GM19025 (cell line): ENCODE data around the gene ACVR1C.

Experiments used
- ATAC-seq: cut with Tn5 transposase; IDR thresholded peaks from one replicate; pipeline ENCODE4 v1.9.1; 2021; ENCODE audit warnings: mild to moderate bottlenecking, low read depth, moderate library complexity; ENCODE audit not compliant: unreplicated experiment

ACVR1C gene

DNA sequence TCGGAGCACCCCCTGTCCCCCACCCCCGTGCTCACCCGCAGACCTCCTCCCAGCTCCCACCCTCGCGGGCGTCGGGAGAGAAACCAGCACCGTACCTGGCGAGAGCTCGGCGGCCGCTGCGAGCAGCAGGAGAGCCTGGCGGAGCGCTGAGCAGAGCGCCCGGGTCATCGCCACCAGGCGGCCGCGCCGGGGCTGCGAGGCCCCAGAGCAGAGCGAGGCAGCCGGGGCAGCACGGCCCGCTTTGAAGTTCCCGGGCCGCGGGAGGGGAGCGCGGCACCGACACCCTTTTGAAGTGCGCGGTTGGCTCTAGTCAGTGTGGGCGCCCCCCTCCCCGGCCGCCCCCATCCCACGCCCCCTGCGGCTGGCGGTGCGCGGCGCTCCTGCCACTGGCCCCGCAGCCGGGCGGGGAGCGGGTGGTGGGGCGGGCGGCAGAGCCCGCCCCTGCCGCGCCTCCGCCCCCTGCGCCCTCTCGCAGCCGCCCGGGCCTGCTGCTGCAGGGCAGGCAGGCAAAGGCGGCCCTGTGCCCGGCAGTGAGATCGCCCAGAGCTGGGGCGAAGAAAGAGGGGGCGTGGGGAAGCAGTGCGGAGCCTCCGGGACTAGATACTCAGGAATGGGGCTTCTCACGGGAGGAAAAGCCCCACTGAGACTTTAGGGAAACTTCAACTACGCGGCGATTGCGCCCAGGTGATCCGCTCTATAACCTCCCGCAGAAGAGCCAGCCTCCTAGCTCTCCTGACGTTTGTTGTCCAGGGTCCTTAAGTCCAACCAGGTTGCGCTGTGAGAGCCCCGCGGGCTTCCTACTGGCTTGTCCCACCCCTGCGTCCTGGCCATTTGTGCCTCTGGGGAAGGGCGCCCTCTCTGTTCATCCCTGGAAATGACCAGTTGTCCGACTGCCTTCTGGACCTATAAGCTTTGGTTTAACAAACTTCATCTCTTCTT, at the start of gene ACVR1C:
Gene ACVR1C (minus strand): TSS at position 388 of the 939 bp plus-strand sequence. CDS start 220 bp downstream, at position 168.
- ATAC-seq = peak; percentile 83

DNA sequence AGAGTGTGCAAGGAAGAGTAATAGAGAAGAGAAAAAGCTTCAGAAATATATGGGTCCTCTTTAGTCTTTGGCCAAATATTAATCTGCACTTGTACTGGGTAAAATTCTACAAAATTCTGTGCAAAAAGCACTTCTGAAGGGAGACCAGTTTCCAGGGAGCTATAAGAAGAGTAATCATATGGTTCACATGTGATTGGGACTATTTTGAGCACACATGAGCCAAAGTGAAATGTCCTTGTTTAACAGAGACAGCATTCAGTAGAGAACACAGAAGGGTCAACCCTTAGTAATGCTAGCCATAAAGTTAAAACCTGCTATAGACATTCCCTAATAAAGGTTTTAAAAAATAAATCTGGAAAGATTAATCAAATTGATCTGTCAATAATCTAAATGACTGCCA, 49.3 kb upstream of the ACVR1C start:
- ATAC-seq = no peak

DNA sequence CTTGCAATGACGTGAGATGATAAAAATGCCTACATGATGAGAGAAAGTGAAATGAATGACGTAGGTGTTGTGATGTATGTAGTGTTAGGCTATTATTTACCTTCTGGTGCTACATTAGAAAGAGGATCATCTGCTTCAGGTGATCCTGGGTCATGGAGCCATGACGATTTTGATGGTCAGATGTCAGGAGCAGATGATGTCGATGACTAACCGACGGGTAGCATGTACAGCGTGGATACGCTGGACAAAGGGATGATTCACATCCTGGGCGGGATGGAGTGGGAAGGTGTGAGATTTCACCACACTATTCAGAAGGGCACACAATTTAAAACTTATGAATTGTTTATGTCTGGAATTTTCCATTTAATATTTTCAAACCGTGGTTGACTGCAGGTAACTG, 43.5 kb upstream of the ACVR1C start:
- ATAC-seq = no peak

DNA sequence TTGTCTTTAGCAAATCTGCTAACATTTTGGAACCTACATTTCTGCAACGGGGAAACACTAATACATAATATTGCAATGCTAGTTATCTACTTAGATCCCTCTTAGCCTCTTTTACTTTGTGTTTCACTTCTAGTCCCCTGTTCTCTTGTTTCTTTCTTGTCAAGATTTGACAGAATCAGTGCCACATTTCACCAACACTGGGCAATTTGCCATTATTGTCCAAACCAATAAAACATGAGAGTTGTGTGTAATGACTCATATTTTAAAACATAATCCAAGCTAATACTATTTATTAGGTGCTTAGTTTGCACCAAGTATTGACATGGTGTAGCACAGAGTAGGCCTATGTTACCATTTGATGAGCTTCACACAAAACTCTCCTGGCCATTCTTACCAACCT, 33.7 kb upstream of the ACVR1C start:
- ATAC-seq = no peak

GRCh38 chr2:157661776-157662175, 33.1 kb upstream of the ACVR1C start:
- ATAC-seq = no peak

GRCh38 chr2:157657858-157658257, 29.2 kb upstream of the ACVR1C start:
- ATAC-seq = no peak

DNA sequence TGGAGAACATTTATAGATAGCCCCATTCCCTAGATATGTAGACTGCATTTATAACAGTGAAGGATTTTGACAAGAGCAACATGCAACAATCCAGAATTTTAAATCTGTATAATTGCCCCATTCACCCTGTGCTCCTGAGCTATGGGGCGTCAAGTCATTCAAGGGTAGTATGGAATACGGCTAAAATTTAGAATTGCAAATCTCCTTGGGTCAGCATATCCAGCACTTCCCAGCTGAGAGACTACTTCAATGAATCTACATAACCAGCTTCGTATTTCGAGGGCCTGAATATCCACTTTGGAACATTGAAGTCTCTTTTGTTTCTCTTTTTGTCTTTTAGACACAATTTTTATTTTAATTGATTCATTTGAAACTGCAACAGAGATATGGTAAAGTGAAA, 28.4 kb upstream of the ACVR1C start:
- no peak for ATAC-seq

- no peak for ATAC-seq
These were observed 16.1 kb upstream of the ACVR1C start for GRCh38 chr2:157644776-157645175.

DNA sequence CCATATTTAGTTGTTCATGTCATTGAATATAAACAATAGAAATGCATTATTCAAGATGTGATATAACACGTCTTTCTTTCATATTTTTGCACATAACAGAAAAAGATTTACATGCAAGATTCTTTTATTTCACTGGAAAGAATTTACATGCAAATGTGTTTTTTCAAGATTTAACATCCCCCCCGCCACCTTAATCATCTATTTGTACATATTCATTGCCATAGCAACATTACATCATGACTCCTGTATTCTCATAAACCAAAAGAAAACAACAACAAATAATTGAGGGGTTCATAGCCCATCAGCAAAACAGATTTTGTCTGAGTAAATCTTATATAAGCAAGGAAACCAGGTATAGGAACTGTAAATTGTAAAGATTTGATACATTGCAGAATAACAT, 3.2 kb upstream of the ACVR1C start:
- ATAC-seq = no peak

- no peak for ATAC-seq
These were observed 829 bp downstream of the ACVR1C start for GRCh38 chr2:157627594-157628476.

DNA sequence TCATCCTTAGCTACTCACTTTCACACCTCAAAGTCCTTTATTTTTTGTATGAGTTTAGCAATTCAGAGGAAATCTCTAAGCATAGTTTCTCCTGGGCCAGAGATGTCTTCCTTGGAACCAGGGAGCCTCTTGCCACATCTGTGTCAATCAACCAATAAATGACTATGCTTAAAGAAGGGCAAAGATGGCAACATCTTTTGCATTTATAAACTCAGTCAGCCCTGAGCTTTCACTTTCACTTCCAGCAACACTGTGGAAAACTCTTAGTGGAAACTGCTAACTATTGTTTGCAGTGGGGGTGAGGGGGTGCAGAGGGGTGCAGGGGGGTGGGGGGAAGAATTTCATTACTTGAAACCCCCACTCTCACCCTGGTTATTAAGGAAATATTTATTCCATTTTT, 3.4 kb downstream of the ACVR1C start:
- ATAC-seq = no peak

DNA sequence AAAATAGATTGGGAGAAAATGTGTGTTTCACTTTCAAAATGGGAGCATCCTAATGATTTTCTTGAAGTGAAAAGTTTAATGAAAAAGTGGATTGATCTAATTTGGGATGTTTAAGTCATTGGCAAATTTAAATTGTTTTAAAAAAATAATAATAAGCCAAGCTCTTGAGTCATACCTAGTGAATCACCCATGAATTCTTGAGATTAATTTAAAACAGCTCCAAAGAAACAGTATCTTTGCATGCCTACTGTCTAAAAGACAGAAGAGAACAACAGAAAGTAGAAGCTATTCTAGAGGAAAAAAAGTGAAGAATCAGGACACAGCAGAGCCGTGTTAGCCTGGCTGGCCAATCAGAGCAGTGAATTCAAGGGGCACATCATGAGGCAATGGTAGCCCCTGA, 7.7 kb downstream of the ACVR1C start:
- ATAC-seq = no peak

GRCh38 chr2:157611726-157612125, 16.9 kb downstream of the ACVR1C start:
- no peak for ATAC-seq

- no peak for ATAC-seq
These were observed 17.6 kb downstream of the ACVR1C start for GRCh38 chr2:157611110-157611509.

GRCh38 chr2:157606534-157606933, 22.1 kb downstream of the ACVR1C start:
- ATAC-seq = no peak

DNA sequence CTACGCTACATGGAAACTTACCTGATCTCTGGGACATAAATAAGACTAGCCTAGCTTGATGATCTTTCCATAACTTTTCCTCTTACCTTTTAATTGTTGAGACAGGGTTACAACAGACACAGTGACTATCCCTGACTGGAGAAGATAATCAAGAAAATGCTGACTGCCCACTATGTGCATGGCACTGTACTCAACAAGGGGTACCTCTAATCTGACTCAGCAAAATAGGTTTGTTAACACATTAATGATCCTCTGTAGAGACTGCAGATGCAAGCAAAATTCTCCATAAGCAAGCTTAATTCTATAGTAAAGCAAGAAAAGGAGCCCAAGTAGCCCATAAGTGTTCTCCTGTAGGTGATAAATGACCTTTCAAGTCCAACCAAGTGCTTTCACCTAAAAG, 25.5 kb downstream of the ACVR1C start:
- ATAC-seq = no peak

- no peak for ATAC-seq
These were observed 26.9 kb downstream of the ACVR1C start for GRCh38 chr2:157601807-157602206.

DNA sequence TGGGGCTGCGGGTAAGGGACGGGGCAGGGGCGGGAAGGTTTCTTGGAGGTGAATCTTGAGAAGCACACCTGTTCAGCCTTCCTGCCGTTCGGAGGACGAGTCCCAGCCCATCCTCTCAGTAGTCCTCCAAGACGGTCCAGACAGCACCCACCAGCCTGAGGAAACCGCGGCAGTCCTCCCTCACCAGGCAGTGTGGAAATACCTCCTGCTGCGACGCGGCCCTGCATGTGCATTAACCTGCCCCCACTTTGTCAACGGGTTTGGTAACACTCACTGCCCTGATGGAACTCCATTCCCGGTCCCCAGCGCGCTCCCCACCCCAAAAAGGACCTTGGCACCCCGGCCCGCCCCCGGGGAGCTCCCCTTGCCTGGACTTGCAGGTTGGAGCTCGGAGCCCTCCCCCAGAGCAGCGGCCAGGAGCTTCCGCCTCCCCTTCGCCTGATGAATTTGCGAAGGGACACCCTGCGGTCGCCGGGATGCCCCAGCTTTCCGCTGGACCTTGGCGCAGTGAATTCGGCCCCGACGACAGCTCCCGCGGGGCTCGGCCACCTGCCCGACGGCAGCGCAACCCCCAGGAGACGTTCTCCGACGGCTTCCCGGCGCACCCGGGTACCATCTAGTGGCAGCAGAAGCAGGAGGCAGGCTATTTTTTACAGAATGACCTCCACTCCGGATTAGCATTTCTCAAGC, 31.5 kb downstream of the ACVR1C start:
- ATAC-seq = no peak

DNA sequence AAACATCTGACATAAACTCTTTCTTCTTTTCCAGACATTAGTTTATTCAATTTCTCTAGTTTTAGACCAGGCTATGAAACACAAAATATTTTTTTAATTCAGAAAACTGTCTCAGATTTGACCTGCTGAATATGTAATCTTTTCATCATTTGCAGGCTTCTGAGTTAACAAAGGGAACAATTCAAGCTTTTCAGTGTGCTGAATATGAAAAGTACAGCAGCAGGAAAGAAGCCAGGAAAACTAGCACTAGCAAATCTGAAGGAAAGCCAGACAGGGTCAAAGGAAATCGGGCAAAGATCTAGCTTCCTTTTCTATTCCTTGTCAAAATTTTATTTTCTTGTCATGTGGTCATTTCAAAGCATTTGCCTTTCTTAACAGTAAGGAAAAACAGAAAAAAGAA, 35.3 kb downstream of the ACVR1C start:
- no peak for ATAC-seq

DNA sequence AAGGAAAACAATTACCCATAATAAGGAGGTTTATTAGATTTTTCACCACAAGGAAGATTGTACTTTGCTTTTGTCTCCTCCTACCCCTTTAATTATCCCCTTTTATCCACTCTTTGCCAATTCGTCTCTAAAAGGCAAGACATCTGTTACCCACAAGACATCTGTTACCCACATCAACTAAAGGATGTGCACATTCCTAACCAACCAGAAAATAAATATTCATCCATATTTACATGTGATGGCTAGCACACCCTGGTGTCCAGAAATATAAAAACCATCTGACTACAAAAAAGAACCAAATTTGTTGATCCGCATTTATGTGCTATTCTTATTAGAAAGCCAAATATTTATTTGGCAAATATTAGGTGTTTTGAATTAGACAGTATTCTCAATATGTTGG, 35.7 kb downstream of the ACVR1C start:
- ATAC-seq = no peak

GRCh38 chr2:157592374-157592773, 36.3 kb downstream of the ACVR1C start:
- ATAC-seq = no peak
